SK-N-SH treated with all-trans-retinoic acid at 6 μM for 48 hours (cell line): ENCODE data around the gene RNF166.

Experiments used
- ATAC-seq: fragments of 200-7000 bp; cut with Tn5 transposase; 3 replicates; pipeline ENCODE4 v1.9.1; 2020; ENCODE audit warnings: mild to moderate bottlenecking, moderate library complexity
- ARNTL ChIP-seq: fragments of 450-650 bp; formaldehyde crosslinking; IDR thresholded peaks from 2 replicates; pipeline ENCODE4 v1.5.0; 2020; ENCODE audit warnings: low read depth, mild to moderate bottlenecking, moderate library complexity, borderline replicate concordance
- BACH2 ChIP-seq: fragments of 250-450 bp; sonication (Bioruptor Pico); IDR thresholded peaks from 2 replicates; pipeline ENCODE4 v1.9.0; 2021; ENCODE audit warnings: mild to moderate bottlenecking, borderline replicate concordance
- CSDC2 ChIP-seq: fragments of 250-450 bp; sonication (Bioruptor Pico); IDR thresholded peaks from 2 replicates; pipeline ENCODE4 v1.5.0; 2020; ENCODE audit warnings: mild to moderate bottlenecking, moderate library complexity
- ESRRG ChIP-seq: fragments of 250-450 bp; sonication (Bioruptor Pico); IDR thresholded peaks from 2 replicates; pipeline ENCODE4 v1.6.1; 2021; ENCODE audit warnings: mild to moderate bottlenecking
- GLIS3 ChIP-seq: fragments of 250-450 bp; sonication (Bioruptor Pico); IDR thresholded peaks from 2 replicates; pipeline ENCODE4 v1.5.0; 2020; ENCODE audit warnings: mild to moderate bottlenecking, moderate library complexity
- ISL1 ChIP-seq: fragments of 250-450 bp; sonication (Bioruptor Pico); IDR thresholded peaks from 2 replicates; pipeline ENCODE4 v2.1.2; 2022; ENCODE audit warnings: mild to moderate bottlenecking, moderate library complexity
- OSR1 ChIP-seq: fragments of 250-450 bp; sonication (Bioruptor Pico); IDR thresholded peaks from 2 replicates; pipeline ENCODE4 v1.8.0; 2022; ENCODE audit warnings: moderate library complexity, mild to moderate bottlenecking, inconsistent platforms
- PPARA ChIP-seq: fragments of 250-450 bp; sonication (Bioruptor Pico); IDR thresholded peaks from 2 replicates; pipeline ENCODE4 v1.5.0; 2020; ENCODE audit warnings: mild to moderate bottlenecking, borderline replicate concordance
- RARB ChIP-seq: fragments of 250-450 bp; sonication (Bioruptor Pico); IDR thresholded peaks from 2 replicates; pipeline ENCODE4 v1.8.0; 2021; ENCODE audit warnings: mild to moderate bottlenecking, moderate library complexity
- SNAI2 ChIP-seq: fragments of 250-450 bp; sonication (Bioruptor Pico); IDR thresholded peaks from 2 replicates; pipeline ENCODE4 v1.5.0; 2020; ENCODE audit warnings: mild to moderate bottlenecking, moderate library complexity
- TCF4 ChIP-seq: fragments of 250-450 bp; sonication (Bioruptor Pico); IDR thresholded peaks from 2 replicates; pipeline ENCODE4 v1.8.0; 2021; ENCODE audit warnings: mild to moderate bottlenecking, moderate library complexity, borderline replicate concordance
- TOX ChIP-seq: fragments of 250-450 bp; sonication (Bioruptor Pico); IDR thresholded peaks from 2 replicates; pipeline ENCODE4 v1.8.0; 2021; ENCODE audit warnings: mild to moderate bottlenecking, moderate library complexity, borderline replicate concordance
- ZC3H10 ChIP-seq: fragments of 250-450 bp; sonication (Bioruptor Pico); IDR thresholded peaks from 2 replicates; pipeline ENCODE4 v1.5.1; 2021; ENCODE audit warnings: mild to moderate bottlenecking, moderate library complexity
- ZFP3 ChIP-seq: fragments of 250-450 bp; sonication (Bioruptor Pico); IDR thresholded peaks from 2 replicates; pipeline ENCODE4 v1.5.0; 2020; ENCODE audit warnings: mild to moderate bottlenecking, moderate library complexity
- ZFP30 ChIP-seq: fragments of 450-650 bp; formaldehyde crosslinking; IDR thresholded peaks from 2 replicates; pipeline ENCODE4 v1.5.0; 2022; ENCODE audit warnings: mild to moderate bottlenecking, moderate library complexity
- ZNF8 ChIP-seq: fragments of 450-650 bp; formaldehyde crosslinking; IDR thresholded peaks from 2 replicates; pipeline ENCODE4 v1.5.0; 2020; ENCODE audit warnings: mild to moderate bottlenecking, moderate library complexity
- TF ChIP-seq, protein P1 (sequence below): fragments of 250-450 bp; sonication (Bioruptor Pico); IDR thresholded peaks from 2 replicates; pipeline ENCODE4 v1.8.0; 2021; ENCODE audit warnings: low read depth, mild to moderate bottlenecking, moderate library complexity, borderline replicate concordance
- TF ChIP-seq, protein P2 (sequence below): fragments of 250-450 bp; sonication (Bioruptor Pico); IDR thresholded peaks from 2 replicates; pipeline ENCODE4 v1.5.0; 2020; ENCODE audit warnings: mild to moderate bottlenecking, moderate library complexity
- TF ChIP-seq, protein P3 (sequence below): fragments of 250-450 bp; sonication (Bioruptor Pico); IDR thresholded peaks from 2 replicates; pipeline ENCODE4 v1.5.1; 2020; ENCODE audit warnings: low read depth, mild to moderate bottlenecking, moderate library complexity
- TF ChIP-seq, protein P4 (sequence below): fragments of 250-450 bp; sonication (Bioruptor Pico); IDR thresholded peaks from 2 replicates; pipeline ENCODE4 v1.5.1; 2021; ENCODE audit warnings: mild to moderate bottlenecking, moderate library complexity

RNF166 gene

DNA sequence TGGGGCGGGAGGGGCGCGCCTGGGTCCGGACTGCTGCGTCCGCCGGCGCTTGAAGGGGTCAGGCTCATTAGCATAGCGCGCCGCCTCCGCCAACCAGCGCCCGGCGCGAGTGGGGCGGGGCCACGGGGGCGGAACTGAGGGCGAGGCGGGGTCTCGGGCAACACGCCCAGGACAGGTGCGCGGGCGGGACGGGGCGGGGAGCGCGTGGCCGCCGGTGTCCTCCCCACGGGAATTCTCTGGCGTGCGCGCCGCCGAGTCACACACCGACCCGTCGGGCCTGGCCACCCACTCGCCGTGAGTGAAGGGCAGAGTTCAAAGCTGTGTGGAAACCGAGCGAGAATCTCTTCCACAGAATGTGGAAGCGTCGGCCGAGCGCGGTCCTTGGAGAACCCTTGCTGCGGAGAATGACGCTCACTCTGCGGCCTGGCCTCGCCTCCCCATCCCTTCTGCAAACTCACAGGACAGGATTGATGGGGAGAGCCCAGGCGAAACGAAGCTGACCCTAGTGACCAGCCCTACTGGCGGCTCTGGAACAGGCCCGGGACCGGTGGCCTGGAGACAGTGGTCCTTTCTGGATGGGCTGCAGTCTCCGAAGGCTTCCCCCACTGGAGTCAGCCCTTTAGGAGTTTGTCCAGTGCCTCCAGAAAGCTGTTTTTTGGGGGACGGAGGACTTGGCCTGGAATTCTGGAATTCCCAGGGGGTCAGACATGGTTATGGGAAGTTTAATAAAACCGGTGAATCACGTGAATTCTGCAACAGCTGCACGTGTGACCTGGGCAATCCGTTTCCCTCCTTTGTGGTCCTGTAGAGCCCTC, 19.6 kb downstream of the RNF166 start, which contains the start of gene SNAI3:
Gene SNAI3 (minus strand): TSS at position 69 of the 815 bp plus-strand sequence. CDS start 101 bp downstream, outside the sequence.
- ATAC-seq: peak; percentile 92
- TF ChIP-seq ISL1 (CRISPR knock-in tag) (no peak), OSR1 (CRISPR knock-in tag) (no peak), ZC3H10 (CRISPR knock-in tag) (no peak)
- TF ChIP-seq, all 23 proteins: peak for 0

DNA sequence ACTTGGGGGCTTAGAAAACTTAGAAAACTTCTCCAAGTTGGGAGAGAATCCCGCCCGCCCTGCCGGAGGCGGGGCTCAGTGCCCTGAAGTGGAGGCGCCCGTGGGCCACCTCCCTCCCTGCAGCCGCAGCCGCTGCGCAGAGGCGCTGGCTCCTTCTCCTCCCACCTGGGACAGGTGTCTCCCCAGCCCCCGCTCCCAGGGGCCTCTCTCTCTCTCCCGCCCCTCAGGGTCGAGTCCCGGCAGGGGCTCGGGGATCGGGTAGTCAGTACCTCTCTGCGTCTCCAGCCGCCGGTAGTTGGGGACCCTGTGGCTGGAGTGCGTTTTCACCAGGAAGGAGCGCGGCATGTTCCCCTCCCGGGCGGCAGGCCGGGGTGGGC, 20.2 kb downstream of the RNF166 start:
- peak; percentile 45 for ATAC-seq
- TF ChIP-seq, protein P1, sequence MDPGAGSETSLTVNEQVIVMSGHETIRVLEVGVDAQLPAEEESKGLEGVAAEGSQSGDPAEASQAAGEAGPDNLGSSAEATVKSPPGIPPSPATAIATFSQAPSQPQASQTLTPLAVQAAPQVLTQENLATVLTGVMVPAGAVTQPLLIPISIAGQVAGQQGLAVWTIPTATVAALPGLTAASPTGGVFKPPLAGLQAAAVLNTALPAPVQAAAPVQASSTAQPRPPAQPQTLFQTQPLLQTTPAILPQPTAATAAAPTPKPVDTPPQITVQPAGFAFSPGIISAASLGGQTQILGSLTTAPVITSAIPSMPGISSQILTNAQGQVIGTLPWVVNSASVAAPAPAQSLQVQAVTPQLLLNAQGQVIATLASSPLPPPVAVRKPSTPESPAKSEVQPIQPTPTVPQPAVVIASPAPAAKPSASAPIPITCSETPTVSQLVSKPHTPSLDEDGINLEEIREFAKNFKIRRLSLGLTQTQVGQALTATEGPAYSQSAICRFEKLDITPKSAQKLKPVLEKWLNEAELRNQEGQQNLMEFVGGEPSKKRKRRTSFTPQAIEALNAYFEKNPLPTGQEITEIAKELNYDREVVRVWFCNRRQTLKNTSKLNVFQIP (CRISPR knock-in tag): no peak
- TF ChIP-seq ARNTL (CRISPR knock-in tag) (no peak), TOX (no peak), ZFP3 (CRISPR knock-in tag) (no peak), ESRRG (CRISPR knock-in tag) (no peak), ZC3H10 (CRISPR knock-in tag) (no peak), ISL1 (CRISPR knock-in tag) (no peak), BACH2 (CRISPR knock-in tag) (no peak), ZFP30 (CRISPR knock-in tag) (no peak), GLIS3 (CRISPR knock-in tag) (no peak), PPARA (CRISPR knock-in tag) (no peak), RARB (CRISPR knock-in tag) (no peak), SNAI2 (CRISPR knock-in tag) (no peak), TCF4 (CRISPR knock-in tag) (no peak), CSDC2 (no peak)
- TF ChIP-seq, protein P2, sequence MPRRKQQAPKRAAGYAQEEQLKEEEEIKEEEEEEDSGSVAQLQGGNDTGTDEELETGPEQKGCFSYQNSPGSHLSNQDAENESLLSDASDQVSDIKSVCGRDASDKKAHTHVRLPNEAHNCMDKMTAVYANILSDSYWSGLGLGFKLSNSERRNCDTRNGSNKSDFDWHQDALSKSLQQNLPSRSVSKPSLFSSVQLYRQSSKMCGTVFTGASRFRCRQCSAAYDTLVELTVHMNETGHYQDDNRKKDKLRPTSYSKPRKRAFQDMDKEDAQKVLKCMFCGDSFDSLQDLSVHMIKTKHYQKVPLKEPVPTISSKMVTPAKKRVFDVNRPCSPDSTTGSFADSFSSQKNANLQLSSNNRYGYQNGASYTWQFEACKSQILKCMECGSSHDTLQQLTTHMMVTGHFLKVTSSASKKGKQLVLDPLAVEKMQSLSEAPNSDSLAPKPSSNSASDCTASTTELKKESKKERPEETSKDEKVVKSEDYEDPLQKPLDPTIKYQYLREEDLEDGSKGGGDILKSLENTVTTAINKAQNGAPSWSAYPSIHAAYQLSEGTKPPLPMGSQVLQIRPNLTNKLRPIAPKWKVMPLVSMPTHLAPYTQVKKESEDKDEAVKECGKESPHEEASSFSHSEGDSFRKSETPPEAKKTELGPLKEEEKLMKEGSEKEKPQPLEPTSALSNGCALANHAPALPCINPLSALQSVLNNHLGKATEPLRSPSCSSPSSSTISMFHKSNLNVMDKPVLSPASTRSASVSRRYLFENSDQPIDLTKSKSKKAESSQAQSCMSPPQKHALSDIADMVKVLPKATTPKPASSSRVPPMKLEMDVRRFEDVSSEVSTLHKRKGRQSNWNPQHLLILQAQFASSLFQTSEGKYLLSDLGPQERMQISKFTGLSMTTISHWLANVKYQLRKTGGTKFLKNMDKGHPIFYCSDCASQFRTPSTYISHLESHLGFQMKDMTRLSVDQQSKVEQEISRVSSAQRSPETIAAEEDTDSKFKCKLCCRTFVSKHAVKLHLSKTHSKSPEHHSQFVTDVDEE (CRISPR knock-in tag): no peak
- TF ChIP-seq, protein P3, sequence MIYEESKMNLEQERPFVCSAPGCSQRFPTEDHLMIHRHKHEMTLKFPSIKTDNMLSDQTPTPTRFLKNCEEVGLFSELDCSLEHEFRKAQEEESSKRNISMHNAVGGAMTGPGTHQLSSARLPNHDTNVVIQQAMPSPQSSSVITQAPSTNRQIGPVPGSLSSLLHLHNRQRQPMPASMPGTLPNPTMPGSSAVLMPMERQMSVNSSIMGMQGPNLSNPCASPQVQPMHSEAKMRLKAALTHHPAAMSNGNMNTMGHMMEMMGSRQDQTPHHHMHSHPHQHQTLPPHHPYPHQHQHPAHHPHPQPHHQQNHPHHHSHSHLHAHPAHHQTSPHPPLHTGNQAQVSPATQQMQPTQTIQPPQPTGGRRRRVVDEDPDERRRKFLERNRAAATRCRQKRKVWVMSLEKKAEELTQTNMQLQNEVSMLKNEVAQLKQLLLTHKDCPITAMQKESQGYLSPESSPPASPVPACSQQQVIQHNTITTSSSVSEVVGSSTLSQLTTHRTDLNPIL: no peak
- TF ChIP-seq, protein P4, sequence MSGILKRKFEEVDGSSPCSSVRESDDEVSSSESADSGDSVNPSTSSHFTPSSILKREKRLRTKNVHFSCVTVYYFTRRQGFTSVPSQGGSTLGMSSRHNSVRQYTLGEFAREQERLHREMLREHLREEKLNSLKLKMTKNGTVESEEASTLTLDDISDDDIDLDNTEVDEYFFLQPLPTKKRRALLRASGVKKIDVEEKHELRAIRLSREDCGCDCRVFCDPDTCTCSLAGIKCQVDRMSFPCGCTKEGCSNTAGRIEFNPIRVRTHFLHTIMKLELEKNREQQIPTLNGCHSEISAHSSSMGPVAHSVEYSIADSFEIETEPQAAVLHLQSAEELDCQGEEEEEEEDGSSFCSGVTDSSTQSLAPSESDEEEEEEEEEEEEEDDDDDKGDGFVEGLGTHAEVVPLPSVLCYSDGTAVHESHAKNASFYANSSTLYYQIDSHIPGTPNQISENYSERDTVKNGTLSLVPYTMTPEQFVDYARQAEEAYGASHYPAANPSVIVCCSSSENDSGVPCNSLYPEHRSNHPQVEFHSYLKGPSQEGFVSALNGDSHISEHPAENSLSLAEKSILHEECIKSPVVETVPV (CRISPR knock-in tag): no peak

DNA sequence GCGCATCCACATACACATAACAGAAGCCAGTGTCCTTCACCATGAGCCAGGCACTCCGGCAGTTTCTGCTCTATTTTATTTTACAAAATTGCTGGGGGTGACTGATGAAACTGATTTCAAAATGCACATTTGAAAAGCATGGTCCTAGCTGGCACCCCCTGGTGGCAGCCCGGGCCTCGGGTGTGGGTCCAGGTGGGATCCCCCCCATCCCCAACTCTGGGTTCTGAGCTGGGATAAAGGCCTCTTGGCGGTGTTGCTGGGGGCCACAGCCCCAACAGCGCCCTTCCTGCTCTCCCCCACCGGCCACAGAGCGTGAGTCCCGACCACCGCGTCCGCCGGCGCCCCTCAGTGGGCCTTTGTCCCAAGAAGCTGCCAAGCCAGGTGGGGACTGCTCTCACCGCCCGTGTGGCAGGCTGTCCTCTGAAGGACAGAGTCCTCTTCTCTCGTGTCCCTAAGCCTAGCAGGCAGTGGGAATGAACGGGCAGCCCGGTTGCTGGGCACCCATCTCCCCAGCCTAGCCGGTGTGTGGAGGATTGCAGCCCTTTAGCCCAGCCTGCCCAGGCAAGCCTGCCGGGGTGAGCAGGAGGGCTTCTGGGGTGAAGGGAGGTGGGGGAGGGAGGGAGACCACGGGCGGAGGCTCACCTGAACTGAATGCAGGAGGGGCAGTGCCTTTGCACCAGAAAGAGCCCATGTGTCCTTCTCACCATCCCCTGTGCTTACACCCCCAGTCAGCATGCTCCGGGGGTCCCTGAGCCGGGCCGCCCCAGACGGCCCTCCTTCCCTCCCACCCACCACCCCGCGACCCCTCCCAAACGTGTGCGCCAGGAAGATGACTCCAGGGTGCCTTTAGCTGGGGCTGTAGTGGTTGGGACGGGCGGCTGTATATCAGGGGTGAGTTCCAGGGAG, 20.8 kb downstream of the RNF166 start:
- TF ChIP-seq TCF4 (CRISPR knock-in tag) (no peak), TOX (no peak), SNAI2 (CRISPR knock-in tag) (no peak), OSR1 (CRISPR knock-in tag) (no peak), BACH2 (CRISPR knock-in tag) (no peak), ISL1 (CRISPR knock-in tag) (no peak), ZNF8 (CRISPR knock-in tag) (no peak), CSDC2 (no peak), ESRRG (CRISPR knock-in tag) (no peak), PPARA (CRISPR knock-in tag) (no peak)
- TF ChIP-seq, protein P2 (CRISPR knock-in tag): no peak
- TF ChIP-seq, protein P4 (CRISPR knock-in tag): no peak
- TF ChIP-seq, protein P1 (CRISPR knock-in tag): no peak
- peak; percentile 31 for ATAC-seq
